ENCODE results near the gene FOXE3.
"Not testable (repeated sequence)": the region's sequence is repeated elsewhere in the genome, so short reads cannot be mapped to it uniquely, and the experiment has no call there.

The FOXE3 gene

DNA sequence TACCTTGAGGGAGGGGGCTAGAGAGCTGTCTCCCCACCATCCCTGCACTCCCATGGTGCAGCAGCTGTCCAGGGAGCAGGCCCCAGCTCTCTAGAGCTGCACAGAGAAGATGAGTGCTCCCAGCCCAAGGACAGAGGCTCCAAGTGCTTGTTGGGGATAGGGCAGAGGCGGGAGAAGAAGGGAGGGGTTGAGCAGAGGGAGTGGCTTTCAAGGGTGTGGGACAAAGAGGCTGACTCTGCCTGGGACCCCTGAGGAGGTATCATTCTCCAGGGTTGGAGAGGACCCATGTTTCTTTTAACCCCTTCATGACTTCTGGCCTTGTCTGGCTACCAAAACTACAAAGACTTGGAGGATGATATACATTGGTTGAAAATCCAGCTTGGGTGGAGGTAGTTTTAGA is 36.3 kb downstream of the FOXE3 start:
- Histone ChIP-seq H2AFZ (ENCODE audit: low read depth, low read length) (no peak overlapping the region), H3K27me3 (ENCODE audit: insufficient read depth, low read length) (peaks cover 48% of the 10 kb centered on the region), H3K9me3 (ENCODE audit: low read length) (no peaks in the 10 kb centered on the region), H3K36me3 (ENCODE audit: insufficient read depth, low read length) (no peaks in the 10 kb centered on the region), H3K4me1 (ENCODE audit: insufficient read depth, low read length) (no peaks in the 10 kb centered on the region), H3K4me3 (ENCODE audit: low read length) (no peak overlapping the region)

DNA sequence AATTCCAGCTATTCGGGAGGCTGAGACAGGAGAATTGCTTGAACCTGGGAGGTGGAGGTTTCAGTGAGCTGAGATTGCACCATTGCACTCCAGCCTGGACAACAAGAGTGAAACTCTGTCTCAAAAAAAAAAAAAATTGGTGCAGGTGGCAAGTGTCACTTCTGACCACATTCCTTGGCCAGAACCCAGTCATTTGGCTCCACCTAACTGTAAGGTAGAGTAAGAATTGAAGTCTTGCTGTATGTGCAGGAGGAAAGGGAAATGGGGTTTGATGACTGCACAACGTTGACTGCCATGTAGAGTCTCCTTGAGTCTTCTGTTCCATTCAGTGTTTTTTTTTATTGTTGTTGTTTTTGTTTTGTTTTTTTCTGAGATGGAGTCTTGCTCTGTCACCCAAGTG is 37.8 kb downstream of the FOXE3 start:
- H3K4me3 ChIP-seq (ENCODE audit: low read length); H2AFZ ChIP-seq (ENCODE audit: low read depth, low read length); H3K9me3 ChIP-seq (ENCODE audit: low read length); H3K36me3 ChIP-seq (ENCODE audit: insufficient read depth, low read length); H3K4me1 ChIP-seq (ENCODE audit: insufficient read depth, low read length): not testable (repeated sequence)
- H3K27me3 ChIP-seq (ENCODE audit: insufficient read depth, low read length) = peaks cover 38% of the 10 kb centered on the region

DNA sequence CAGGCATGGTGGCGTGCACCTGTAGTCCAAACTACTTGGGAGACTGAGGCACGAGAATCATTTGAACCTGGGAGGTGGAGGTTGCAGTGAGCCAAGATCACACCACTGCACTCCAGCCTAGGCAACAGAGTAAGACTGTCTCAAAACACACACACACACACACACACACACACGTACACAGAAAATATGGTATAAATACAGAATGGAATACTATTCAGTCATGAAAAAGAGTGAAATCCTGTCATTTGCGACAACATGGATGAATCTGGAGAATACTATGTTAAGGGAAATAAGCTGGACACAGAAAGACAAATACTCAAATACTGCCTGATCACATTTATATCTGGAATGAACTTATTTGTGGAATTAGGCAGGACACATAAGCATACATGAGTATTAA is 40.2 kb downstream of the FOXE3 start:
- no peaks in the 10 kb centered on the region for H3K4me1 ChIP-seq (ENCODE audit: insufficient read depth, low read length)
- H3K27me3 ChIP-seq (ENCODE audit: insufficient read depth, low read length) = peaks cover 26% of the 10 kb centered on the region
- no peak overlapping the region for H3K4me3 ChIP-seq (ENCODE audit: low read length)
- H2AFZ ChIP-seq (ENCODE audit: low read depth, low read length) = no peak overlapping the region
- H3K9me3 ChIP-seq (ENCODE audit: low read length) = no peaks in the 10 kb centered on the region
- H3K36me3 ChIP-seq (ENCODE audit: insufficient read depth, low read length) = no peaks in the 10 kb centered on the region

DNA sequence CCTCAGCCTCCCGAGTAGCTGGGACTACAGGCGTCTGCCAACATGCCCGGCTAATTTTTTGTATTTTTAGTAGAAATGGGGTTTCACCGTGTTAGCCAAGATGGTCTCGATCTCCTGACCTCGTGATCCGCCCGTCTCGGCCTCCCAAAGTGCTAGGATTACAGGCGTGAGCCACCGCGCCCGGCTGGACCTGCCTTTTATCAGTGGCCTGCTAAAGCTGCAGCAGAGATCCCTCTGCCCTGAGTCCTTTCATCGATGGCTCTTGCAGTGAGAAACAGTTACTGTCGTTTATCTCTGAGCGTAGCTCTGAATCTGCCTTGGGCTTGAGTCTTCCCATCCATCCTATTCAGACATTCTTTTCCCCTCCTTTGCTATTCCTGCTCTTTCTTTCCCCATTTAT is 41.5 kb downstream of the FOXE3 start:
- H3K9me3 ChIP-seq (ENCODE audit: low read length); H3K4me1 ChIP-seq (ENCODE audit: insufficient read depth, low read length); H3K4me3 ChIP-seq (ENCODE audit: low read length); H2AFZ ChIP-seq (ENCODE audit: low read depth, low read length); H3K36me3 ChIP-seq (ENCODE audit: insufficient read depth, low read length): not testable (repeated sequence)
- peaks cover 17% of the 10 kb centered on the region for H3K27me3 ChIP-seq (ENCODE audit: insufficient read depth, low read length)

DNA sequence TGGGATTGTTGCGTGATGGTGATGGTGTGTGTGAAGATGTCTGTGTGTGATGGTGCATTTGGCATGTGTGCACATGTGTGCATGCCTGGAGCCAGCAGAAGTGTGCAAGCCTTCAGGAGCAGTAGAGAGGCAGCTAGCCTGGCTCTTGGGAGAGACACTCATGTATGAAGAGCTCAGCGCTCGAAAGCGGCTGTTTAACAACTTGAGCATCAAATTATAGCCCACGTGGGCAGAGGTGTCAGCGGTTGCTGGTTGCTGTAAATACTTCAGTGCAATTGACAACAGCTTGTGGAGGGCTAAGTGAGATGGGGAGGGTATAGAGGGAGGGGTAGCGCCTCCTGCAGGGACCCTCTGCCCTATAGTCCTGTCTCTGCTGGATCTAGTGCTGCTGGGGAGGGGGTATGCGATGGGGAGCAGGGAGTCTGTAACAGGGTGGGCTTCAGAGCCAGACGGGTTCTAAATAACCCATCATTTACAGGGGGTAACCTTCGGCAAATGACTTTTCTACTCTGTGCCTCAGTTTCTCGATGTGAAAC is 43.2 kb downstream of the FOXE3 start:
- H2AFZ ChIP-seq (ENCODE audit: low read depth, low read length) = no peak overlapping the region
- no peak overlapping the region for H3K4me3 ChIP-seq (ENCODE audit: low read length)
- peaks cover 25% of the 10 kb centered on the region for H3K27me3 ChIP-seq (ENCODE audit: insufficient read depth, low read length)
- no peaks in the 10 kb centered on the region for H3K4me1 ChIP-seq (ENCODE audit: insufficient read depth, low read length)
- H3K36me3 ChIP-seq (ENCODE audit: insufficient read depth, low read length) = no peaks in the 10 kb centered on the region
- no peaks in the 10 kb centered on the region for H3K9me3 ChIP-seq (ENCODE audit: low read length)

DNA sequence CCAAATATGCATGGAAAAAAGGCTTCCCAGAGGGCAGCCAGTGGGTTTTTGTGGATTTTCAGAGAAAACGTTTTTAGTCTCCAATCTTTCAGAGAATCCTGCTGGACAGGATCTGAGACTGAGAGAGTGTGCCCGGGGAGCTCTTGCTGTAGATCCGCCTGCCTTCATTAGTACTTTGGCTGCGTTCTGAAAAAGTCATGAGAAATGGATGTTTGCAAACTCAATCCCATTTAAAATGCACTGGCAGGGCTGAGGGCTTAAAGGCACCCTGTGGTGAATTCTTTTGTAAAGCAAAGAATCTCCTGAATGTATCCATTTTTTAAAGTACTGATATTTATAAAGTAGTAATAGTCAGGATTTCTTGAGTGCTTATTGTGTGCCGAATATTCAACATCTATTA is 44.0 kb downstream of the FOXE3 start:
- Histone ChIP-seq H3K4me1 (ENCODE audit: insufficient read depth, low read length) (no peaks in the 10 kb centered on the region), H3K4me3 (ENCODE audit: low read length) (no peak overlapping the region), H3K36me3 (ENCODE audit: insufficient read depth, low read length) (no peaks in the 10 kb centered on the region), H3K27me3 (ENCODE audit: insufficient read depth, low read length) (peaks cover 25% of the 10 kb centered on the region), H2AFZ (ENCODE audit: low read depth, low read length) (no peak overlapping the region), H3K9me3 (ENCODE audit: low read length) (no peaks in the 10 kb centered on the region)

DNA sequence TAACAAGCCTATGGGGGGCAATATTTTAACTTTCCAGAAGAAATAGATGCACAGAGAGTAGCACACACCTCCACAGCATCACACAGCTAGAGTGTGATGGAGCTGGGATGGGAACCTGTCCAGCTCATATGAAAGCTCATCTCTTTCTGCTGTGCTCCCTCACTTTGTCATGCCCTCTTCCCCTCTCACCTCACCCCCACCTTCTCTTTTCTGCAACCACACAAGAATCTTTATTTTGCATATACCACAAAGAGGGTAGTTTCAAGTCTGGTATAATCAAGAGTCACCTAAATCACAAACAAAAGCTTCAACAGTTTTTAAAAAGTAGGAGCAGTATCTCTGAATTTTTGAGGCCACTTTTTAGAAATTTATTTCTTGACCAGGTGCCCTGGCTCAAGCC is 44.4 kb downstream of the FOXE3 start:
- no peak overlapping the region for H3K4me3 ChIP-seq (ENCODE audit: low read length)
- H3K27me3 ChIP-seq (ENCODE audit: insufficient read depth, low read length) = peaks cover 25% of the 10 kb centered on the region
- no peaks in the 10 kb centered on the region for H3K36me3 ChIP-seq (ENCODE audit: insufficient read depth, low read length)
- H2AFZ ChIP-seq (ENCODE audit: low read depth, low read length) = no peak overlapping the region
- no peaks in the 10 kb centered on the region for H3K9me3 ChIP-seq (ENCODE audit: low read length)
- H3K4me1 ChIP-seq (ENCODE audit: insufficient read depth, low read length) = no peaks in the 10 kb centered on the region

DNA sequence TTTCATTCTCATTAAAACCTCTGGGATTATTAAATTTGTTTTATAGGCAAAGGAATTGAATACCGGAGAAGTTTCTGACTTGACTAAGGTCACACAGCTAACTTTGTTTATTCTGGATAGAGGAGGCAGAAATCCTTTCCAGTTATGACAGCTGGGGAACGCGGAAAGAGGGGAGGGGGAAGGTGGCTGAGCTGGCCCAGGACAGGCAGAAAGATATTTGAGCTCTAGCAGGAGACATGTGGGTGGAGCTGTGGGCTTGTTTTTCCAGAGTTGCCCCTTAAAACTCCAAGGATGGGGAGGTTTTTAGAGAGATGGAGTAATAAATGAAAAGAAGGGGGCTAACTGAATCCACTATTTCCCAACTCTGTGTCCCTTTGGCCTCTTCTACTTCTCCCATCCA is 49.5 kb downstream of the FOXE3 start:
- H3K9me3 ChIP-seq (ENCODE audit: low read length) = no peaks in the 10 kb centered on the region
- no peak overlapping the region for H2AFZ ChIP-seq (ENCODE audit: low read depth, low read length)
- H3K4me3 ChIP-seq (ENCODE audit: low read length) = no peak overlapping the region
- H3K36me3 ChIP-seq (ENCODE audit: insufficient read depth, low read length) = no peaks in the 10 kb centered on the region
- H3K4me1 ChIP-seq (ENCODE audit: insufficient read depth, low read length) = no peaks in the 10 kb centered on the region
- peaks cover 19% of the 10 kb centered on the region for H3K27me3 ChIP-seq (ENCODE audit: insufficient read depth, low read length)

All from neuron (in vitro differentiated cells).